ENCODE data around the gene CBLIF.
"Not testable (repeated sequence)": the region's sequence is repeated elsewhere in the genome, so short reads cannot be mapped to it uniquely, and the experiment has no call there.

Gene CBLIF

DNA sequence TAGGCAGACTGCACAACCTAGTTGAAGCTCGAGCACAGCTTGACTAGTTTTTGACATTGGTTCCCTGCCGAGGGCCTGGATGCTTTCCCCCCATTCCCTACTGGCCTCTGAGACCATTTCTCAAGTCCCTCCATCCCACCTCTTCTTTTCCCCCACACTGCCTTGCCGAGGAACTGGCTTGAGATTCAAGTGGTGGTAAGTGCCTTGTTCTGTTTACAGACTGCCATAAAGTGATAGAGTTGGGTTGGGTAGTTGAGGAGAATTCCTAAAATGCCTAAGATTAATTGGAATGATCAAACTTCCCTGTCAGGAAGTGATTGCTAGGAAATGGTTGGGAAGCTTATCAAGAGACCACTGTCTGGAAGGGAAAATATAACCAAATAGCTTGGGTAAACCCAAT lies 50.9 kb downstream of the CBLIF start:
- DNase-seq (ENCODE audit: low spot score): no peak

GRCh38 chr11:59792507-59792906 lies 52.8 kb downstream of the CBLIF start:
- no peak for DNase-seq (ENCODE audit: low spot score)

DNA sequence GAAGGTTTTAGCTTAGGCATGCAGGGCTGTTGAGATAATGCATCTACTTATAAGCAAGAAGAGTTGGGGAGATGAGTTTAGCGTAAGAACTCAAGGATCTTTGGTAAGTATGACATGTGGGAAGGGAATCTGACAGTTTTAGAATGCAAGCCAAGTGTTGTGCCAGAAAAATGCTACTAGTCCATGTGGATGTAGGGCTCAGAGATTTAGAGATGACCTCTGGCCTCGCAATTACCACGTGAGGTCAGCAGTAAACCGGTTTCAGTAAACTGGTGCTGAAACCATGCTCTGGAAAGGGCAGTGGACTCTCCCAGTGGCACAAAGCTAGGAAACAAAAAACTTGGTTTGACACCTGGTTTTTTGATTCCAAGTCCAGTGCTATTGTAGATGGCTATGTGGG lies 53.7 kb downstream of the CBLIF start:
- no peak for DNase-seq (ENCODE audit: low spot score)

DNA sequence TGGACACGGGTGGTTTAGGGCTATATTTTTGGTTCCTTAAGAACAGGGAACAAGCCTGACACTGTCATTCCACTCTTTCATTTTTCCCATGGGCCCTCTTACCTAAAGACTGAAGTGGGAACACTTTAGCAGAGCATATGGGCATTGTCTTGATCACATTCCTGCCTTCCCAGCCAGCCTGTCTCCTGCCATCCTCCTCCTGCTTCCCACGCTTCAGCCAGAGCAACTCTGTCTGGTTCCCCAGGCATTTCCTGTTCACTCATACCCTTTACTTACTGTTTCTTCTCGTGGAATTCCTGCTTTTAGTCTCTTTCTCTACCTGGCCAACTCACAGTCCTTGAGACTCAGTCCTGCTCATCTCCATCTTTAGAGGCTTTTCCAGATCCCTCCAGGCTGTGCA lies 57.5 kb downstream of the CBLIF start:
- no peak for DNase-seq (ENCODE audit: low spot score)

GRCh38 chr11:59787255-59787588 lies 58.1 kb downstream of the CBLIF start:
- DNase-seq (ENCODE audit: low spot score): no peak

DNA sequence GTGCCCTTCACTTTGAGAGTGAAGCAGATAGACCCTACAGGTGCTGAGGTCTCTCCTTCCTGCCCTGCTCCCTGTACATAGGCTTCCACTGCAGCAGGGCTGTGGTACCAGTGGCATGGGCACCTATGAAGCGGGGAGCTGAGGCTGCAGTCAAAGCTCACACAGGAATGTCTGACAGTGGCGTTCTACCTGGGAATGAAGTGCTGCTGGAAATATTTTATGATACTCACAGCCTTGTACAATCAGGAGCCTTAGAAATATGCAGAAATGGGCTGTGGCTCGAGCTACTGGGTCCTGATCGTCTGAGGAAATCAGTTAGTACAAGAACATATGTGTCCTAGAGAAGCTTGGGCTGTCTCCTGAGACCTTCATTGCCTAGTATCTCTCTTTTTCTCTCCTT lies 59.5 kb downstream of the CBLIF start:
- no peak for DNase-seq (ENCODE audit: low spot score)

- DNase-seq (ENCODE audit: low spot score): not testable (repeated sequence)
These were observed 60.9 kb downstream of the CBLIF start for GRCh38 chr11:59784441-59784840.

DNA sequence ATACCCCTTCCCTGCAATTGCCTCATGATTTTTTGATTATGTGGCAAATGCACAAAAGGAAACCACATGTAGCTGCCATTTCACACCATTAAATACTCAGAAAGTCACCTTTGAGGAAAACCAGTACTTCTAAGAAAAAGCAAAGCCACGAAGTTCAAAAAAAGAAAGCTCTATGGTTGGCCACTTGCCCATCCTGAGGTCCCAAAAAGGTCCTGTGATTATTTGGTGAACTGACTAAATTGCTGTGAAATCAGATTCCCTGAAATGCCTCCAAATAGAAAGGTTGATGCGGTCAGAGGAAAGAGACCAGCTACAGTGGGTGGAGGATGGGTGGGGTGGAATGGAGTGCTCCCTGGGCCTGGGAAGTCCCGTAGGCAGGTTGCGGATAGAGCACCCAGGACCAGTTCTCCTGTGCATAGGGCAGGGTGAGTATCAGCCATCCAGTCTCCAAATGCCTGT lies 61.6 kb downstream of the CBLIF start:
- no peak for DNase-seq (ENCODE audit: low spot score)

- DNase-seq (ENCODE audit: low spot score): no peak
These were observed 63.2 kb downstream of the CBLIF start for GRCh38 chr11:59782080-59782479.

DNA sequence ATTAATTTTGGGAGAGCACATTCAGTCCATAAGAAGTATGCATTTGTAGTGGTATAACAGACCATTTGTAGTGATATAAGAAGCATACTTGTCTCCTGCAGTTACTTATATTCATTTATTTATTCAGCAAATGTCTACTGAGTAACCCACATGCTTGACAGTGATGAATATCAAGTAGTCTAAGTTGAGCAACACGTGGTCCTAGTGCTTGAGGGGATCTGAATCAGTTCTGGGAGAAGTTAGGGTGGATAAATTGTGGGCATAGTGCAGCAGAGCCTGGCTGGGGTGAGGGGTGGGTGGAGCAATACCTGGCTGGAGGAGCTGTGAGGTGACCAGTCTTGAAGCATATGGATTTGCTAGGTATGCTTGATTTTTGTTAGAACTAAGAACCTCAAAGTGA lies 65.8 kb downstream of the CBLIF start:
- no peak for DNase-seq (ENCODE audit: low spot score)

Data from NAMALWA (cell line).